GM12878 (cell line): ENCODE data around the gene CLCA2. TPM values are rescaled to one million over a fixed set of nuclear protein-coding genes. Genes with fewer than 3 reads are reported as not detected.

ENCODE experiments used
- ATAC-seq: fragments of 200-7000 bp; cut with Tn5 transposase; 3 replicates; pipeline ENCODE4 v1.9.1; 2020; ENCODE audit warnings: mild to moderate bottlenecking, moderate library complexity
- BruUV-seq: library from RNA; stranded (reverse); fragments of 400-500 nt; replicated peaks from 2 replicates; lab custom pipeline; 2021; lab: Mats Ljungman, UMichigan
- CTCF ChIA-PET: fragments of 300-600 bp; sonication (Branson Sonifier 250); formaldehyde crosslinking; extraction: SDS; loops from one replicate; lab custom pipeline; 2021; ENCODE audit warnings: inconsistent platforms; lab: Yijun Ruan, JAX
- POLR2A ChIA-PET: fragments of 350-600 bp; formaldehyde crosslinking; extraction: SDS; loops from one replicate; lab custom pipeline; 2021; ENCODE audit warnings: inconsistent platforms; lab: Charles Lee
- RAD21 ChIA-PET: fragments of 300-600 bp; sonication (Branson Sonifier 250); formaldehyde crosslinking; loops from one replicate; lab custom pipeline; 2023; ENCODE audit warnings: antibody characterized with exemption; ENCODE audit not compliant: unreplicated experiment; lab: Charles Lee
- SMC1A ChIA-PET: fragments of 300-600 bp; sonication (Branson Sonifier 250); formaldehyde crosslinking; loops from one replicate; lab custom pipeline; 2023; ENCODE audit not compliant: unreplicated experiment, uncharacterized antibody; lab: Charles Lee
- DNase-seq: peaks from one replicate; pipeline ENCODE4 v3.0.0-alpha.2; 2011; ENCODE audit warnings: low read depth, low spot score
- FAIRE-seq: peaks from 3 replicates; lab custom pipeline; 2011; peaks lifted over from hg19 to GRCh38; lab: Jason Lieb, UNC
- H2AFZ ChIP-seq: 2 replicates; pipeline ENCODE4 v1.6.0; 2011; ENCODE audit warnings: low read depth, low read length, control low read depth; ENCODE audit not compliant: control insufficient read depth
- H3K27ac ChIP-seq: 2 replicates; pipeline ENCODE4 v1.5.1; 2011; ENCODE audit warnings: control low read depth; ENCODE audit not compliant: control insufficient read depth, insufficient read depth
- H3K27me3 ChIP-seq, 2 experiments: replicated peaks in 1 of 2; 2 replicates each; pipeline versions ENCODE4 v1.6.0 to v1.6.1; 2011; ENCODE audit warnings: low read length in 1 of 2; ENCODE audit not compliant: control insufficient read depth in 2 of 2, insufficient read depth in 2 of 2
- H3K36me3 ChIP-seq, 2 experiments: 2 replicates each; pipeline ENCODE4 v1.5.1; 2011; ENCODE audit warnings: low read length in 1 of 2; ENCODE audit not compliant: control insufficient read depth in 2 of 2, insufficient read depth in 2 of 2
- H3K4me1 ChIP-seq: 2 replicates; pipeline ENCODE4 v1.6.1; 2011; ENCODE audit warnings: mild to moderate bottlenecking, low read length, moderate library complexity, mixed read lengths; ENCODE audit not compliant: control insufficient read depth, insufficient read depth
- H3K4me2 ChIP-seq: 2 replicates; pipeline ENCODE4 v1.6.0; 2011; ENCODE audit warnings: control low read depth; ENCODE audit not compliant: control insufficient read depth, insufficient read depth
- H3K4me3 ChIP-seq: fragments of 200-600 bp; sonication (generic); 2 replicates; pipeline ENCODE4 v1.5.1; 2016
- H3K79me2 ChIP-seq: 2 replicates; pipeline ENCODE4 v1.6.0; 2011; ENCODE audit warnings: low read length; ENCODE audit not compliant: control insufficient read depth, insufficient read depth
- H3K9ac ChIP-seq: 2 replicates; pipeline ENCODE4 v1.8.0; 2011; ENCODE audit warnings: low read length, control low read depth, mixed read lengths; ENCODE audit not compliant: control insufficient read depth, insufficient read depth
- H3K9me3 ChIP-seq: replicated peaks from 3 replicates; pipeline ENCODE4 v1.5.1; 2011; ENCODE audit warnings: mild to moderate bottlenecking, low read length; ENCODE audit not compliant: control insufficient read depth, insufficient read depth
- H4K20me1 ChIP-seq: 2 replicates; pipeline ENCODE4 v1.6.0; 2011; ENCODE audit not compliant: control insufficient read depth, insufficient read depth
- BMI1 ChIP-seq: fragments of 450-650 bp; IDR thresholded peaks from 2 replicates; pipeline ENCODE4 v1.6.1; 2016; ENCODE audit warnings: mild to moderate bottlenecking, moderate library complexity, borderline replicate concordance
- DPF2 ChIP-seq: fragments of 450-650 bp; IDR thresholded peaks from 2 replicates; pipeline ENCODE4 v1.6.1; 2017; ENCODE audit warnings: mild to moderate bottlenecking
- KLF5 ChIP-seq: fragments of 450-650 bp; IDR thresholded peaks from 2 replicates; pipeline ENCODE4 v1.6.1; 2014; ENCODE audit warnings: mild to moderate bottlenecking; ENCODE audit not compliant: partially characterized antibody
- NFYB ChIP-seq: IDR thresholded peaks from 2 replicates; pipeline ENCODE4 v1.6.1; 2011; ENCODE audit warnings: low read depth, mild to moderate bottlenecking, low read length, improper control_type of control experiment, moderate library complexity; ENCODE audit not compliant: insufficient read depth
- NR2F1 ChIP-seq: fragments of 450-650 bp; conservative IDR thresholded peaks from 2 replicates; pipeline ENCODE4 v1.6.1; 2017; ENCODE audit warnings: mild to moderate bottlenecking
- PAX5 ChIP-seq: IDR thresholded peaks from 2 replicates; pipeline ENCODE4 v1.6.1; 2011; ENCODE audit warnings: low read depth, low read length, borderline replicate concordance
- POLR2A ChIP-seq: IDR thresholded peaks from 2 replicates; pipeline ENCODE4 v1.6.1; 2011; ENCODE audit warnings: low read depth, mild to moderate bottlenecking, low read length
- POLR2AphosphoS2 ChIP-seq: IDR thresholded peaks from 2 replicates; pipeline ENCODE4 v1.6.1; 2011; ENCODE audit warnings: low read depth, mild to moderate bottlenecking, low read length, improper control_type of control experiment, moderate library complexity
- RFX5 ChIP-seq: IDR thresholded peaks from 2 replicates; pipeline ENCODE4 v1.6.1; 2011; ENCODE audit warnings: low read depth, low read length, improper control_type of control experiment
- RUNX3 ChIP-seq: IDR thresholded peaks from 2 replicates; pipeline ENCODE4 v1.6.1; 2012; ENCODE audit warnings: low read length, inconsistent platforms
- SIN3A ChIP-seq: IDR thresholded peaks from 2 replicates; pipeline ENCODE4 v1.6.1; 2012; ENCODE audit warnings: low read depth, low read length, improper control_type of control experiment
- SIX5 ChIP-seq: IDR thresholded peaks from 2 replicates; pipeline ENCODE4 v1.6.1; 2011; ENCODE audit warnings: mild to moderate bottlenecking, low read depth, low read length, moderate library complexity; ENCODE audit not compliant: severe bottlenecking
- SMAD5 ChIP-seq: IDR thresholded peaks from 2 replicates; pipeline ENCODE4 v1.6.1; 2016; ENCODE audit warnings: antibody characterized with exemption, low read depth
- TAF1 ChIP-seq: IDR thresholded peaks from 2 replicates; pipeline ENCODE4 v1.6.1; 2011; ENCODE audit warnings: mild to moderate bottlenecking, low read depth, low read length, borderline replicate concordance
- YY1 ChIP-seq: IDR thresholded peaks from 2 replicates; pipeline ENCODE4 v1.6.1; 2011; ENCODE audit warnings: low read depth, mild to moderate bottlenecking, low read length
- ZNF622 ChIP-seq: fragments of 450-650 bp; IDR thresholded peaks from 2 replicates; pipeline ENCODE4 v1.6.1; 2017; ENCODE audit warnings: mild to moderate bottlenecking, inconsistent platforms
- ZZZ3 ChIP-seq: IDR thresholded peaks from 2 replicates; pipeline ENCODE4 v1.6.1; 2011; ENCODE audit warnings: low read depth; ENCODE audit not compliant: control insufficient read depth, insufficient read length
- WGBS: methylation state at CpG from one replicate; pipeline ENCODE4 v1.1.6; 2016; ENCODE audit warnings: low lambda C conversion rate; ENCODE audit not compliant: insufficient replicate concordance, insufficient coverage; ENCODE audit errors: missing lambda C conversion rate; 5-methylcytosine and 5-hydroxymethylcytosine counted together
- in situ Hi-C: fragments of 300-500 bp; cut with MboI; formaldehyde crosslinking; loops from 9 replicates; pipeline ENCODE4 v1.14.3; 2018; ENCODE audit warnings: mixed read lengths
- intact Hi-C: fragments of 100-400 bp; cut with micrococcal nuclease; formaldehyde crosslinking; loops from one replicate; pipeline ENCODE4 v1.14.2; 2022; ENCODE audit not compliant: unreplicated experiment
- polyA plus RNA-seq, 11 experiments: library from polyadenylated mRNA; depleted of rRNA in 4 of 11; unstranded in 6 of 11; stranded (reverse) in 5 of 11; fragments of >200 nt; fragmentation: Nextera tagmentation in 4 of 11; fragmentation: Illumina TruSeq in 1 of 11; extraction: Ambion mirVana in 4 of 11; extraction: Trizol in 1 of 11; gene quantifications; 1 replicate in 1 of 11; 2 replicates in 10 of 11; pipeline versions ENCODE4 v1.2.1 to v1.2.3, GENCODE V29; 2011 to 2016; ENCODE audit warnings: inconsistent platforms in 2 of 11, missing spikeins in 2 of 11, low read depth in 1 of 11
- total RNA-seq, 4 experiments: library from RNA; depleted of rRNA in 3 of 4; stranded (reverse); fragments of >200 nt in 3 of 4; fragmentation: Illumina TruSeq in 1 of 4; extraction: Trizol in 1 of 4; gene quantifications; 2 replicates each; pipeline versions ENCODE4 v1.2.1 to v1.2.3, GENCODE V29; 2013 to 2021
- TF ChIP-seq, protein P1 (sequence below): fragments of 450-650 bp; formaldehyde crosslinking; IDR thresholded peaks from 2 replicates; pipeline ENCODE4 v1.5.0; 2022; ENCODE audit warnings: mild to moderate bottlenecking, missing genetic modification characterization
- TF ChIP-seq, protein P2 (sequence below): fragments of 450-650 bp; IDR thresholded peaks from 2 replicates; pipeline ENCODE4 v1.6.1; 2016; ENCODE audit warnings: mild to moderate bottlenecking

The CLCA2 gene
- total and polyA plus RNA-seq, 10 of the 15 experiments (the other 5 are each of a cell fraction or from before 2014, with no cell fraction given) = 0.01 to 0.20 (median 0.08) TPM; not detected in 6

- TF ChIP-seq, protein P1, sequence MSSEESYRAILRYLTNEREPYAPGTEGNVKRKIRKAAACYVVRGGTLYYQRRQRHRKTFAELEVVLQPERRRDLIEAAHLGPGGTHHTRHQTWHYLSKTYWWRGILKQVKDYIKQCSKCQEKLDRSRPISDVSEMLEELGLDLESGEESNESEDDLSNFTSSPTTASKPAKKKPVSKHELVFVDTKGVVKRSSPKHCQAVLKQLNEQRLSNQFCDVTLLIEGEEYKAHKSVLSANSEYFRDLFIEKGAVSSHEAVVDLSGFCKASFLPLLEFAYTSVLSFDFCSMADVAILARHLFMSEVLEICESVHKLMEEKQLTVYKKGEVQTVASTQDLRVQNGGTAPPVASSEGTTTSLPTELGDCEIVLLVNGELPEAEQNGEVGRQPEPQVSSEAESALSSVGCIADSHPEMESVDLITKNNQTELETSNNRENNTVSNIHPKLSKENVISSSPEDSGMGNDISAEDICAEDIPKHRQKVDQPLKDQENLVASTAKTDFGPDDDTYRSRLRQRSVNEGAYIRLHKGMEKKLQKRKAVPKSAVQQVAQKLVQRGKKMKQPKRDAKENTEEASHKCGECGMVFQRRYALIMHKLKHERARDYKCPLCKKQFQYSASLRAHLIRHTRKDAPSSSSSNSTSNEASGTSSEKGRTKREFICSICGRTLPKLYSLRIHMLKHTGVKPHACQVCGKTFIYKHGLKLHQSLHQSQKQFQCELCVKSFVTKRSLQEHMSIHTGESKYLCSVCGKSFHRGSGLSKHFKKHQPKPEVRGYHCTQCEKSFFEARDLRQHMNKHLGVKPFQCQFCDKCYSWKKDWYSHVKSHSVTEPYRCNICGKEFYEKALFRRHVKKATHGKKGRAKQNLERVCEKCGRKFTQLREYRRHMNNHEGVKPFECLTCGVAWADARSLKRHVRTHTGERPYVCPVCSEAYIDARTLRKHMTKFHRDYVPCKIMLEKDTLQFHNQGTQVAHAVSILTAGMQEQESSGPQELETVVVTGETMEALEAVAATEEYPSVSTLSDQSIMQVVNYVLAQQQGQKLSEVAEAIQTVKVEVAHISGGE (CRISPR knock-in tag) = no peak
- TF ChIP-seq POLR2AphosphoS2 = no peak
These were observed 29.6 kb upstream of the CLCA2 start (continued) for GRCh38 chr1:86394416-86394815.

GRCh38 chr1:86395751-86396497 lies 28.0 kb upstream of the CLCA2 start, which contains the start of gene ODF2L:
ODF2L (minus strand) TSS chr1:86396323; CDS start chr1:86387027, 9,296 bp downstream.
- peaks cover 5% of the 10 kb centered on the region for H3K79me2 ChIP-seq
- H2AFZ ChIP-seq = peak within 1 kb of the TSS; percentile 97
- POLR2A ChIA-PET = interaction anchor here (1.5 kb wide), 1 partner anchor 308 kb away, joined by 5 read pairs; the partner anchor contains the start of gene SH3GLB1
- RAD21 ChIA-PET = interaction anchor here (0.7 to 2.3 kb wide), 6 partner anchors 10 to 101 kb away, joined by 3 to 8 read pairs (median 5); no protein-coding TSS in a partner anchor
- BruUV-seq = no TSS peak
- H3K4me3 ChIP-seq = peak within 1 kb of the TSS; percentile 96
- H3K9ac ChIP-seq = peak within 1 kb of the TSS; percentile 59
- no peaks in the 10 kb centered on the region for H4K20me1 ChIP-seq
- SMC1A ChIA-PET = interaction anchor here (0.6 to 4.4 kb wide), 6 partner anchors 8 to 427 kb away, joined by 3 to 20 read pairs (median 4); partner anchors contain the start of gene SH3GLB1
- no peaks in the 10 kb centered on the region for H3K36me3 ChIP-seq
- H3K27ac ChIP-seq = peak within 1 kb of the TSS; percentile 54
- intact Hi-C loops = no loop called here
- CTCF ChIA-PET = interaction anchor here (0.5 to 2.6 kb wide), 8 partner anchors 11 to 106 kb away, joined by 3 to 13 read pairs (median 6); no protein-coding TSS in a partner anchor
- ATAC-seq (peak; percentile 100), FAIRE-seq (peak; percentile 96), DNase-seq (peak; percentile 46)
- in situ Hi-C loops = loop anchor here (25.0 kb wide), 1 partner anchor 691 kb away; no protein-coding TSS in a partner anchor
- no peaks in the 10 kb centered on the region for H3K27me3 ChIP-seq
- under 1% methylated on average over 49 of the region's 56 CpGs for WGBS
- H3K9me3 ChIP-seq = no peaks in the 10 kb centered on the region
- H3K4me2 ChIP-seq = peak within 1 kb of the TSS; percentile 93
- no peaks in the 10 kb centered on the region for H3K4me1 ChIP-seq
- TF ChIP-seq NR2F1 = peak; percentile 24; the same call in 1 of the 2 replicates
- peak; percentile 64; the same call in 1 of the 2 replicates for TF ChIP-seq YY1
- TF ChIP-seq SIX5 = no peak
- TF ChIP-seq ZZZ3 = no peak
- peak; percentile 83; the same call in 1 of the 2 replicates for TF ChIP-seq RFX5
- peak; percentile 34; the same call in 1 of the 2 replicates for TF ChIP-seq DPF2
- peak; percentile 76 for TF ChIP-seq NFYB
- TF ChIP-seq, protein P2, sequence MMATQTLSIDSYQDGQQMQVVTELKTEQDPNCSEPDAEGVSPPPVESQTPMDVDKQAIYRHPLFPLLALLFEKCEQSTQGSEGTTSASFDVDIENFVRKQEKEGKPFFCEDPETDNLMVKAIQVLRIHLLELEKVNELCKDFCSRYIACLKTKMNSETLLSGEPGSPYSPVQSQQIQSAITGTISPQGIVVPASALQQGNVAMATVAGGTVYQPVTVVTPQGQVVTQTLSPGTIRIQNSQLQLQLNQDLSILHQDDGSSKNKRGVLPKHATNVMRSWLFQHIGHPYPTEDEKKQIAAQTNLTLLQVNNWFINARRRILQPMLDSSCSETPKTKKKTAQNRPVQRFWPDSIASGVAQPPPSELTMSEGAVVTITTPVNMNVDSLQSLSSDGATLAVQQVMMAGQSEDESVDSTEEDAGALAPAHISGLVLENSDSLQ = peak; percentile 33; the same call in 1 of the 2 replicates
- TF ChIP-seq SIN3A = peak; percentile 93
- TF ChIP-seq RUNX3 = peak; percentile 39
- TF ChIP-seq TAF1 = peak; percentile 38; the same call in 1 of the 2 replicates
- TF ChIP-seq KLF5 = no peak
- TF ChIP-seq POLR2A = peak; percentile 57; the same call in 1 of the 2 replicates
- TF ChIP-seq PAX5 = peak; percentile 90
- no peak for TF ChIP-seq SMAD5
- no peak for TF ChIP-seq ZNF622
- TF ChIP-seq BMI1 = 0 out of 2 replicates have a peak, but pooled peaks have one; percentile 42
